ENCODE data around the gene CKS1B. TPM values are rescaled to one million over a fixed set of nuclear protein-coding genes. Genes with fewer than 3 reads are reported as not detected.

The CKS1B gene
- total RNA-seq, 1 donor, result 23.2 TPM

DNA sequence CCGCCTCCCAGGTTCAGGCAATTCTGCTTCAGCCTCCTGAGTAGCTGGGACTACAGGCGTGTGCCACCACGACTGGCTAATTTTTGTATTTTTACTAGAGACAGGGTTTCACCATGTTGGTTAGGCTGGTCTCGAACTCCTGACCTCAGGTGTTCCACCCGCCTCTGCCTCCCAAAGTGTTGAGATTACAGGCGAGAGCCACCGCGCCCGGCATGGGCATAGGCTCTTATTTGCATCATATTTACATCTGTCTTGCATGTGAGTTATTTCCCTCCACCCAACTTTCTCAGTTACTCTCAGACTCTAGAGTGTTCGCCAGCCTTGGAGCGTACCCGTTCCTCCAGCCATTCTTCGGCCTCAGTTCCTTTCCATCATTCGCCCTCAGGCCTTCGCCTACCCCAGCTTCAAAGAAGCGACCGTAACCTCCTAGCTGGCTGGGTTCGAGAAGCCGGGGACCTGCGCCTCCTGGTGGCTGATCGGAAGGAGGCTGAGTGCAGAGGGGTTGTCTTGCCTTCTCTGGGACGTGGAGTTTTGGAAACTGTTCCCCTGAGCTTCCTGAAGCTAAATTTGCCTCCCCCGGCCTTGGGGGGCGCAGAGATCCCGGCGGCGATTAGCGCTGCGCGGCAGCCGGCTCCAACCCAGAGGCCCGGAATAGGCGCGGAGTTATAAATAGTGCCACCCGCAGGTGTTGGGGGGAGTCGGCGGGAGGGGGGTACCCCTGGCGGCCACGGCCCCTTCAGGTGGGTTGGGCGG lies 24.5 kb downstream of the CKS1B start:
- peak overlapping the region; percentile 87 for H3K4me2 ChIP-seq (ENCODE audit: insufficient read depth, low read length)
- H3K4me3 ChIP-seq (ENCODE audit: insufficient read depth, low read length), result peak overlapping the region; percentile 67
- H3K27me3 ChIP-seq (ENCODE audit: insufficient read depth, low read length), result no peaks in the 10 kb centered on the region
- DNase-seq (ENCODE audit: insufficient read length, low spot score, missing footprints), result peak; percentile 94
- peaks cover 15% of the 10 kb centered on the region for H3K4me1 ChIP-seq (ENCODE audit: insufficient read depth, low read length)
- H3K9me3 ChIP-seq (ENCODE audit: low read depth, low read length), result no peaks in the 10 kb centered on the region
- no peak overlapping the region for H3K27ac ChIP-seq (ENCODE audit: low read depth, low read length)
- H3K36me3 ChIP-seq (ENCODE audit: insufficient read depth, low read length), result no peaks in the 10 kb centered on the region
- H2AFZ ChIP-seq (ENCODE audit: low read length), result peak overlapping the region; percentile 85
- H4K20me1 ChIP-seq (ENCODE audit: insufficient read depth, low read length), result no peaks in the 10 kb centered on the region
- TF ChIP-seq, protein P1, sequence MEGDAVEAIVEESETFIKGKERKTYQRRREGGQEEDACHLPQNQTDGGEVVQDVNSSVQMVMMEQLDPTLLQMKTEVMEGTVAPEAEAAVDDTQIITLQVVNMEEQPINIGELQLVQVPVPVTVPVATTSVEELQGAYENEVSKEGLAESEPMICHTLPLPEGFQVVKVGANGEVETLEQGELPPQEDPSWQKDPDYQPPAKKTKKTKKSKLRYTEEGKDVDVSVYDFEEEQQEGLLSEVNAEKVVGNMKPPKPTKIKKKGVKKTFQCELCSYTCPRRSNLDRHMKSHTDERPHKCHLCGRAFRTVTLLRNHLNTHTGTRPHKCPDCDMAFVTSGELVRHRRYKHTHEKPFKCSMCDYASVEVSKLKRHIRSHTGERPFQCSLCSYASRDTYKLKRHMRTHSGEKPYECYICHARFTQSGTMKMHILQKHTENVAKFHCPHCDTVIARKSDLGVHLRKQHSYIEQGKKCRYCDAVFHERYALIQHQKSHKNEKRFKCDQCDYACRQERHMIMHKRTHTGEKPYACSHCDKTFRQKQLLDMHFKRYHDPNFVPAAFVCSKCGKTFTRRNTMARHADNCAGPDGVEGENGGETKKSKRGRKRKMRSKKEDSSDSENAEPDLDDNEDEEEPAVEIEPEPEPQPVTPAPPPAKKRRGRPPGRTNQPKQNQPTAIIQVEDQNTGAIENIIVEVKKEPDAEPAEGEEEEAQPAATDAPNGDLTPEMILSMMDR (IDR thresholded peaks at IDR 0.05; ENCODE audit: extremely low read depth, low read depth, low read length), result peak; percentile 87
- peaks cover 14% of the 10 kb centered on the region for H3K79me2 ChIP-seq (ENCODE audit: insufficient read depth, low read length)

DNA sequence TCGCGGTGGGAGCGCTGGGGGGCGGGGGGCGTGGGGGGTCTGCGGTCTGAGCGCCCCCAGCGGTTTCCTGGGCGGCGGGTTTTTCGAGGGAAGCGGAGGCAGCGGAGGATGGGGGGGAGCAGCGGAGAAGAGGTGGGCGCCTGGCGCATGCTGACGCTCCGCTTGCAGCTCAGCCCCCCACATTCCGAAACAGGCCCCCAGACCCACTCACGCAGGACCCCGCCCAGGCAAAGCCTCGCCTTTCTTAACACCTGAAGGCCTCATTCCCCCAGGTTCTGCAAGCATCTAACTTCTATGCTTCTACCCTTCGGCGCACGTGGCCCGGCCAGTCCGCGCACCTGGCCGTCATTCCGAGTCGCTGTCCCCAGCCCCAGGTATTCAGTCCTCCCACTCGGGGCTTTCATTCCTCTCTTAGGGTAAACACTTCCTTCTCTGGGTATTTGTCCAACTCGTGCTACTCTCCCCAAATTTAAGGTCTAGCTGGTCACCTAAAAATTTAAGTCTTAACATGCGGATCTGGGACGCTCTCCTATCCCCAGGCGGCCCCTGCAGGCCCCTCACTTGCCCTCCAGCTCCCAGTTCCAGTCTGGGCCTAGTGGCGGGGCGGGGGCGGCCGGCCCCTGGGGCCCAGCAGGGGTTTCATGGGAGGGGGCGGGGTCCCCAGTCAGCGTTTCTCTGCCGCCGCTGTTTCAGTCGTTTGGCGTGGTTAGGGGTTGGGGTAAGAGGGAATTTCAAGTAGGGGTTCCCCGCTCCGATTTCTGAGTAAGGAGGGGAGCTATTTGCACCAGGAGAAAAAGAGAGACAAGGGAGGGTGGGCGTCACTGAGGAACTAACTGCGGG lies 25.3 kb downstream of the CKS1B start:
- Histone ChIP-seq H3K4me3 (ENCODE audit: insufficient read depth, low read length) (peak overlapping the region; percentile 67), H3K4me1 (ENCODE audit: insufficient read depth, low read length) (peaks cover 23% of the 10 kb centered on the region), H2AFZ (ENCODE audit: low read length) (peak overlapping the region; percentile 51), H3K79me2 (ENCODE audit: insufficient read depth, low read length) (peaks cover 22% of the 10 kb centered on the region), H3K4me2 (ENCODE audit: insufficient read depth, low read length) (peak overlapping the region; percentile 87), H3K27me3 (ENCODE audit: insufficient read depth, low read length) (no peaks in the 10 kb centered on the region), H4K20me1 (ENCODE audit: insufficient read depth, low read length) (peaks cover 4% of the 10 kb centered on the region), H3K9me3 (ENCODE audit: low read depth, low read length) (no peaks in the 10 kb centered on the region), H3K27ac (ENCODE audit: low read depth, low read length) (no peak overlapping the region), H3K36me3 (ENCODE audit: insufficient read depth, low read length) (no peaks in the 10 kb centered on the region)
- TF ChIP-seq, protein P1 (IDR thresholded peaks at IDR 0.05; ENCODE audit: extremely low read depth, low read depth, low read length), result no peak
- DNase-seq (ENCODE audit: insufficient read length, low spot score, missing footprints), result peak; percentile 80

DNA sequence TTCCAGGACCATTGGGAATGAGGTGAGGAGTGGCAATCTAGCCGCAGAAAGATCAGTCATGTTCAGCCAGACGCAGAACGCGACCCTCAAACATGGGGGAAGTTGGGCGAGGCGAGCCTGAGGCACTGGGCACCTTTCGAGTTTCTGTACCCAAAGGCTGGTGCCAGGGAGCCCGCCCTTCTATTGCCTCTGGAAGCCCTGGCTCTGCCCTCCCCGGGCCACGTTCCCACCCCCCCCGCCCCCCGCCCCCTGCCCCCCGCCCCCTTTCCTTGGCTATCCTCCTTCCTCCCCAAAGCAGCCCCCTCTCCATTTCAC lies 25.9 kb downstream of the CKS1B start:
- Histone ChIP-seq H4K20me1 (ENCODE audit: insufficient read depth, low read length) (peaks cover 6% of the 10 kb centered on the region), H3K27ac (ENCODE audit: low read depth, low read length) (no peak overlapping the region)
- DNase-seq (ENCODE audit: insufficient read length, low spot score, missing footprints), result no peak

More for the DNA sequence above, 25.9 kb downstream of the CKS1B start:
- Histone ChIP-seq H3K4me1 (ENCODE audit: insufficient read depth, low read length) (peaks cover 29% of the 10 kb centered on the region), H3K79me2 (ENCODE audit: insufficient read depth, low read length) (peaks cover 28% of the 10 kb centered on the region), H3K9me3 (ENCODE audit: low read depth, low read length) (no peaks in the 10 kb centered on the region), H2AFZ (ENCODE audit: low read length) (peak overlapping the region; percentile 51), H3K4me2 (ENCODE audit: insufficient read depth, low read length) (peak overlapping the region; percentile 87), H3K4me3 (ENCODE audit: insufficient read depth, low read length) (peak overlapping the region; percentile 90), H3K27me3 (ENCODE audit: insufficient read depth, low read length) (no peaks in the 10 kb centered on the region), H3K36me3 (ENCODE audit: insufficient read depth, low read length) (no peaks in the 10 kb centered on the region)
- TF ChIP-seq, protein P1 (IDR thresholded peaks at IDR 0.05; ENCODE audit: extremely low read depth, low read depth, low read length), result no peak
